Naive thymus-derived CD4-positive, alpha-beta T cell (primary cell): ENCODE results near the gene AKAP8L. TPM values are rescaled to one million over a fixed set of nuclear protein-coding genes. Genes with fewer than 3 reads are reported as not detected.
A peak's percentile ranks its signal among the peaks of the same experiment; 100 is the strongest.
"Not testable (repeated sequence)": the region's sequence is repeated elsewhere in the genome, so short reads cannot be mapped to it uniquely, and the experiment has no call there.

ENCODE experiments used
- ATAC-seq: fragments of 150-1000 bp; cut with Tn5 transposase; 2 replicates; pipeline ENCODE4 v1.10.0; 2021; ENCODE audit warnings: mild to moderate bottlenecking, moderate library complexity
- CTCF ChIA-PET: fragments of 350-600 bp; sonication (Branson Sonifier 250); formaldehyde crosslinking; loops from one replicate; lab custom pipeline; 2021; ENCODE audit warnings: antibody characterized with exemption; lab: Charles Lee
- POLR2A ChIA-PET: fragments of 350-600 bp; sonication (Branson Sonifier 250); formaldehyde crosslinking; loops from one replicate; lab custom pipeline; 2021; ENCODE audit warnings: antibody characterized with exemption, inconsistent platforms; lab: Charles Lee
- DNase-seq, 9 donors: peaks; one replicate each; pipeline versions ENCODE4 v3.0.0 to v3.0.0-alpha.2; 2020 to 2022; ENCODE audit warnings: mixed read lengths in 1 of 9
- H3K27ac ChIP-seq: one replicate; pipeline ENCODE4 v1.7.0; 2013; ENCODE audit warnings: mild to moderate bottlenecking, low read depth, low read length, moderate library complexity
- H3K27me3 ChIP-seq, 2 donors: one replicate each; pipeline ENCODE4 v1.7.0; 2013; ENCODE audit warnings: low read length in 2 of 2, mild to moderate bottlenecking in 2 of 2, moderate library complexity in 2 of 2; ENCODE audit not compliant: control insufficient read depth in 2 of 2, insufficient read depth in 2 of 2
- H3K36me3 ChIP-seq, 3 experiments: 1 replicate in 2 of 3; 2 replicates in 1 of 3; pipeline ENCODE4 v1.7.0; 2013; ENCODE audit warnings: low read length in 3 of 3, mild to moderate bottlenecking in 3 of 3, moderate library complexity in 1 of 3; ENCODE audit not compliant: insufficient read depth in 3 of 3, control insufficient read depth in 2 of 3
- H3K4me1 ChIP-seq, 2 donors: one replicate each; pipeline ENCODE4 v1.7.0; 2013; ENCODE audit warnings: low read length in 2 of 2, mild to moderate bottlenecking in 2 of 2, moderate library complexity in 1 of 2; ENCODE audit not compliant: control insufficient read depth in 2 of 2, insufficient read depth in 2 of 2
- H3K4me3 ChIP-seq: 2 replicates; pipeline ENCODE4 v1.7.0; 2013; ENCODE audit warnings: mild to moderate bottlenecking, low read length
- H3K9me3 ChIP-seq, 3 experiments: 1 replicate in 2 of 3; 2 replicates in 1 of 3; pipeline ENCODE4 v1.7.0; 2013; ENCODE audit warnings: low read length in 3 of 3; ENCODE audit not compliant: control insufficient read depth in 2 of 3
- H3K27ac Mint-ChIP-seq, 9 donors: one replicate each; pipeline ENCODE4 v1.8.0; 2020 to 2022; ENCODE audit warnings: mixed read lengths in 9 of 9, mild to moderate bottlenecking in 8 of 9, moderate library complexity in 5 of 9, inconsistent platforms in 2 of 9
- H3K27me3 Mint-ChIP-seq, 5 donors: one replicate each; pipeline ENCODE4 v1.8.0; 2021 to 2022; ENCODE audit warnings: mixed read lengths in 5 of 5, mild to moderate bottlenecking in 1 of 5
- H3K36me3 Mint-ChIP-seq, 5 donors: one replicate each; pipeline ENCODE4 v1.8.0; 2020 to 2022; ENCODE audit warnings: mixed read lengths in 5 of 5, mild to moderate bottlenecking in 3 of 5, inconsistent platforms in 1 of 5
- H3K4me1 Mint-ChIP-seq, 7 donors: one replicate each; pipeline ENCODE4 v1.8.0; 2020 to 2022; ENCODE audit warnings: mixed read lengths in 7 of 7, mild to moderate bottlenecking in 3 of 7, inconsistent platforms in 1 of 7
- H3K4me3 Mint-ChIP-seq, 10 donors: one replicate each; pipeline ENCODE4 v1.8.0; 2020 to 2022; ENCODE audit warnings: mild to moderate bottlenecking in 10 of 10, mixed read lengths in 10 of 10, moderate library complexity in 6 of 10, inconsistent platforms in 2 of 10
- H3K9me3 Mint-ChIP-seq, 11 donors: one replicate each; pipeline ENCODE4 v1.8.0; 2020 to 2022; ENCODE audit warnings: mixed read lengths in 11 of 11, mild to moderate bottlenecking in 4 of 11, inconsistent platforms in 1 of 11, moderate library complexity in 1 of 11
- intact Hi-C, 2 donors: fragments of 100-400 bp; cut with micrococcal nuclease; formaldehyde crosslinking; loops; one replicate each; pipeline ENCODE4 v1.15.1; 2023
- polyA plus RNA-seq, 2 donors: library from polyadenylated mRNA; unstranded; fragments of 300-500 nt; fragmentation: Illumina TruSeq; gene quantifications; one replicate each; pipeline ENCODE4 v1.2.3, GENCODE V29; 2021
- total RNA-seq, 6 experiments: library from RNA in 5 of 6; stranded (reverse) in 5 of 6; gene quantifications; 1 replicate in 5 of 6; 2 replicates in 1 of 6; pipeline ENCODE4 v1.2.3 and lab custom pipeline; 2021 to 2026

Gene AKAP8L
- total and polyA plus RNA-seq, 7 experiments from 2014 or later = 39.9 to 208 (median 141) TPM

- ChIA-PET POLR2A (interaction anchor here (0.7 kb wide), 1 partner anchor 1060 kb away, joined by 3 read pairs; no protein-coding TSS in a partner anchor), CTCF (interaction anchor here (0.6 to 10.2 kb wide), 2 partner anchors 63 to 141 kb away, joined by 4 to 182 read pairs; no protein-coding TSS in a partner anchor)
- H3K4me1 ChIP-seq = peaks cover 25 to 26% of the 10 kb centered on the region in 2 donors
- peaks cover 0 to 36% (median 7%) of the 10 kb centered on the region in 3 experiments for H3K36me3 ChIP-seq
- no peaks in the 10 kb centered on the region for H3K9me3 ChIP-seq
- Mint-ChIP-seq H3K36me3 (peaks cover 0 to 12% (median 6%) of the 10 kb centered on the region in 5 donors), H3K9me3 (no peaks in the 10 kb centered on the region), H3K4me3 (peak overlapping the region in 8 of 10 donors; percentile 5 to 48 (median 25)), H3K4me1 (peaks cover 26 to 71% (median 48%) of the 10 kb centered on the region in 7 donors), H3K27me3 (no peaks in the 10 kb centered on the region), H3K27ac (peak overlapping the region in 5 of 9 donors; percentile 14 to 87 (median 49))
- no peak overlapping the region for H3K4me3 ChIP-seq
- DNase-seq (no peak), ATAC-seq (no peak)
- no peaks in the 10 kb centered on the region for H3K27me3 ChIP-seq
- intact Hi-C loops = no loop called here
- no peak overlapping the region for H3K27ac ChIP-seq
Observed at GRCh38 chr19:15412832-15413231, 6.0 kb downstream of the AKAP8L start.

GRCh38 chr19:15411351-15411750, 7.4 kb downstream of the AKAP8L start:
- H3K9me3 ChIP-seq, H3K27me3 Mint-ChIP-seq, H3K9me3 Mint-ChIP-seq, ATAC-seq, CTCF ChIA-PET, DNase-seq, H3K27me3 ChIP-seq, H3K27ac ChIP-seq, H3K4me3 Mint-ChIP-seq, H3K4me3 ChIP-seq, intact Hi-C loops: not testable (repeated sequence)
- H3K4me1 ChIP-seq = peaks cover 11% of the 10 kb centered on the region in 2 donors
- peak overlapping the region in 1 of 9 donors; percentile 21 for H3K27ac Mint-ChIP-seq
- POLR2A ChIA-PET = interaction anchor here (1.5 kb wide), 1 partner anchor 32 kb away, joined by 5 read pairs; the partner anchor contains the start of gene AKAP8
- H3K4me1 Mint-ChIP-seq = peaks cover 19 to 71% (median 48%) of the 10 kb centered on the region in 7 donors
- H3K36me3 Mint-ChIP-seq = peaks cover 0 to 11% (median 6%) of the 10 kb centered on the region in 5 donors
- peaks cover 0 to 36% (median 7%) of the 10 kb centered on the region in 3 experiments for H3K36me3 ChIP-seq

GRCh38 chr19:15404780-15405211, 14.0 kb downstream of the AKAP8L start:
- no peak for ATAC-seq
- H3K27me3 Mint-ChIP-seq = no peaks in the 10 kb centered on the region
- no peak overlapping the region for H3K27ac ChIP-seq
- peaks cover 22 to 61% (median 52%) of the 10 kb centered on the region in 7 donors for H3K4me1 Mint-ChIP-seq
- peaks cover 3 to 67% (median 7%) of the 10 kb centered on the region in 3 experiments for H3K36me3 ChIP-seq
- H3K36me3 Mint-ChIP-seq = peaks cover 0 to 35% (median 0%) of the 10 kb centered on the region in 5 donors
- no peak overlapping the region for H3K4me3 ChIP-seq
- H3K27me3 ChIP-seq = no peaks in the 10 kb centered on the region
- ChIA-PET POLR2A (interaction anchor here (0.8 kb wide), 1 partner anchor 14 kb away, joined by 3 read pairs; the partner anchor contains the start of gene AKAP8L), CTCF (interaction anchor here (0.9 to 1.5 kb wide), 2 partner anchors 12 to 152 kb away, joined by 3 read pairs; no protein-coding TSS in a partner anchor)
- H3K9me3 Mint-ChIP-seq = no peaks in the 10 kb centered on the region
- intact Hi-C loops = no loop called here
- no peak for DNase-seq
- peak overlapping the region in 4 of 10 donors; percentile 11 to 50 (median 30) for H3K4me3 Mint-ChIP-seq
- H3K9me3 ChIP-seq = no peaks in the 10 kb centered on the region
- peak overlapping the region in 8 of 9 donors; percentile 16 to 94 (median 68) for H3K27ac Mint-ChIP-seq
- no peaks in the 10 kb centered on the region for H3K4me1 ChIP-seq

GRCh38 chr19:15404097-15404779, 14.6 kb downstream of the AKAP8L start:
- peaks cover 18 to 56% (median 46%) of the 10 kb centered on the region in 7 donors for H3K4me1 Mint-ChIP-seq
- no peaks in the 10 kb centered on the region for H3K9me3 Mint-ChIP-seq
- no peak for DNase-seq
- H3K36me3 ChIP-seq = peaks cover 2 to 67% (median 6%) of the 10 kb centered on the region in 3 experiments
- no peaks in the 10 kb centered on the region for H3K9me3 ChIP-seq
- peaks cover 0 to 36% (median 0%) of the 10 kb centered on the region in 5 donors for H3K36me3 Mint-ChIP-seq
- H3K27ac ChIP-seq = no peak overlapping the region
- ChIA-PET CTCF (interaction anchor here (1.5 kb wide), 1 partner anchor 12 kb away, joined by 3 read pairs; no protein-coding TSS in a partner anchor), POLR2A (no interaction called here)
- no peak for ATAC-seq
- no peak overlapping the region for H3K4me3 ChIP-seq
- peak overlapping the region in 6 of 9 donors; percentile 0 to 94 (median 66) for H3K27ac Mint-ChIP-seq
- intact Hi-C loops = no loop called here
- H3K4me3 Mint-ChIP-seq = peak overlapping the region in 4 of 10 donors; percentile 11 to 50 (median 30)
- H3K27me3 ChIP-seq = no peaks in the 10 kb centered on the region
- no peaks in the 10 kb centered on the region for H3K4me1 ChIP-seq
- no peaks in the 10 kb centered on the region for H3K27me3 Mint-ChIP-seq

- no peak for DNase-seq
- Histone ChIP-seq H3K36me3 (peaks cover 0 to 70% (median 8%) of the 10 kb centered on the region in 3 experiments), H3K4me3 (no peak overlapping the region), H3K9me3 (no peaks in the 10 kb centered on the region), H3K27ac (no peak overlapping the region), H3K27me3 (no peaks in the 10 kb centered on the region), H3K4me1 (no peaks in the 10 kb centered on the region)
- ChIA-PET CTCF (interaction anchor here (1.5 kb wide), 1 partner anchor 13 kb away, joined by 3 read pairs; no protein-coding TSS in a partner anchor), POLR2A (no interaction called here)
- no peak overlapping the region for H3K4me3 Mint-ChIP-seq
- no peak for ATAC-seq
- peaks cover 17 to 45% (median 37%) of the 10 kb centered on the region in 7 donors for H3K4me1 Mint-ChIP-seq
- intact Hi-C loops = no loop called here
- no peaks in the 10 kb centered on the region for H3K27me3 Mint-ChIP-seq
- H3K27ac Mint-ChIP-seq = peak overlapping the region in 1 of 9 donors; percentile 43
- H3K36me3 Mint-ChIP-seq = peaks cover 0 to 32% (median 0%) of the 10 kb centered on the region in 5 donors
- no peaks in the 10 kb centered on the region for H3K9me3 Mint-ChIP-seq
Observed at GRCh38 chr19:15403151-15403531, 15.6 kb downstream of the AKAP8L start.

GRCh38 chr19:15402411-15403150, 16.2 kb downstream of the AKAP8L start:
- H3K36me3 Mint-ChIP-seq = peaks cover under 1 to 38% (median 3%) of the 10 kb centered on the region in 5 donors
- H3K27me3 ChIP-seq = no peaks in the 10 kb centered on the region
- POLR2A ChIA-PET = no interaction called here

More at GRCh38 chr19:15402411-15403150, 16.2 kb downstream of the AKAP8L start:
- Histone ChIP-seq H3K9me3 (no peaks in the 10 kb centered on the region), H3K27ac (no peak overlapping the region), H3K4me3 (no peak overlapping the region), H3K36me3 (peaks cover 0 to 76% (median 11%) of the 10 kb centered on the region in 3 experiments), H3K4me1 (no peaks in the 10 kb centered on the region)
- intact Hi-C loops = no loop called here
- ATAC-seq = no peak
- Mint-ChIP-seq H3K4me3 (no peak overlapping the region), H3K9me3 (no peaks in the 10 kb centered on the region), H3K27ac (peak overlapping the region in 1 of 9 donors; percentile 19), H3K27me3 (no peaks in the 10 kb centered on the region), H3K4me1 (peaks cover 13 to 39% (median 31%) of the 10 kb centered on the region in 7 donors)
- DNase-seq = no peak
- CTCF ChIA-PET = no interaction called here
